GM20000 (cell line): ENCODE results near the gene STK24.

Source experiments
- DNase-seq: peaks from one replicate; pipeline ENCODE4 v3.0.0; 2012; ENCODE audit warnings: low spot score
- CTCF ChIP-seq: IDR thresholded peaks from 2 replicates; pipeline ENCODE4 v1.5.1; 2012; ENCODE audit warnings: mild to moderate bottlenecking, control low read depth; ENCODE audit errors: extremely low read depth, missing control alignments

Gene STK24

GRCh38 chr13:98548230-98548629, 28.7 kb downstream of the STK24 start:
- no peak for DNase-seq
- TF ChIP-seq CTCF, result no peak

GRCh38 chr13:98547455-98547854, 29.5 kb downstream of the STK24 start:
- no peak for TF ChIP-seq CTCF
- DNase-seq, result no peak

- TF ChIP-seq CTCF, result no peak
Measured at GRCh38 chr13:98546402-98546801, 30.5 kb downstream of the STK24 start.

GRCh38 chr13:98544104-98544710, 32.7 kb downstream of the STK24 start:
- DNase-seq, result no peak
- no peak for TF ChIP-seq CTCF

More at GRCh38 chr13:98546402-98546801, 30.5 kb downstream of the STK24 start:
- no peak for DNase-seq

GRCh38 chr13:98543378-98544103, 33.4 kb downstream of the STK24 start:
- no peak for DNase-seq
- TF ChIP-seq CTCF, result no peak

- no peak for DNase-seq
- no peak for TF ChIP-seq CTCF
Measured at GRCh38 chr13:98542568-98543377, 34.1 kb downstream of the STK24 start.

- no peak for TF ChIP-seq CTCF
- no peak for DNase-seq
Measured at GRCh38 chr13:98541701-98542203, 35.2 kb downstream of the STK24 start.
